Stimulated activated naive CD8-positive, alpha-beta T cell treated with anti-CD3 and anti-CD28 coated beads, Interleukin-15, amount 100 ng/mL, for 72 hours (primary cell): Measurements from ENCODE around the gene PRCC.
A peak's percentile ranks its signal among the peaks of the same experiment; 100 is the strongest.

Source experiments
- ATAC-seq: fragments of 150-1000 bp; cut with Tn5 transposase; 2 replicates; pipeline ENCODE4 v1.10.0; 2021; ENCODE audit warnings: mild to moderate bottlenecking, moderate library complexity
- DNase-seq, 2 donors: peaks; one replicate each; pipeline ENCODE4 v3.0.0; 2021 to 2022
- H3K27ac Mint-ChIP-seq, 2 donors: one replicate each; pipeline ENCODE4 v1.8.0; 2022; ENCODE audit warnings: mild to moderate bottlenecking in 2 of 2, mixed read lengths in 2 of 2, moderate library complexity in 2 of 2
- H3K27me3 Mint-ChIP-seq: one replicate; pipeline ENCODE4 v1.8.0; 2022; ENCODE audit warnings: mixed read lengths
- H3K4me1 Mint-ChIP-seq: one replicate; pipeline ENCODE4 v1.8.0; 2022; ENCODE audit warnings: mild to moderate bottlenecking, mixed read lengths
- H3K4me3 Mint-ChIP-seq, 2 donors: one replicate each; pipeline ENCODE4 v1.8.0; 2022; ENCODE audit warnings: mild to moderate bottlenecking in 2 of 2, mixed read lengths in 2 of 2, moderate library complexity in 1 of 2
- H3K9me3 Mint-ChIP-seq, 2 donors: one replicate each; pipeline ENCODE4 v1.8.0; 2022; ENCODE audit warnings: mixed read lengths in 2 of 2

Gene PRCC, protein sequence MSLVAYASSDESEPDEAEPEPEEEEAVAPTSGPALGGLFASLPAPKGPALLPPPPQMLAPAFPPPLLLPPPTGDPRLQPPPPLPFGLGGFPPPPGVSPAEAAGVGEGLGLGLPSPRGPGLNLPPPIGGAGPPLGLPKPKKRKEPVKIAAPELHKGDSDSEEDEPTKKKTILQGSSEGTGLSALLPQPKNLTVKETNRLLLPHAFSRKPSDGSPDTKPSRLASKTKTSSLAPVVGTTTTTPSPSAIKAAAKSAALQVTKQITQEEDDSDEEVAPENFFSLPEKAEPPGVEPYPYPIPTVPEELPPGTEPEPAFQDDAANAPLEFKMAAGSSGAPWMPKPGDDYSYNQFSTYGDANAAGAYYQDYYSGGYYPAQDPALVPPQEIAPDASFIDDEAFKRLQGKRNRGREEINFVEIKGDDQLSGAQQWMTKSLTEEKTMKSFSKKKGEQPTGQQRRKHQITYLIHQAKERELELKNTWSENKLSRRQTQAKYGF

DNA sequence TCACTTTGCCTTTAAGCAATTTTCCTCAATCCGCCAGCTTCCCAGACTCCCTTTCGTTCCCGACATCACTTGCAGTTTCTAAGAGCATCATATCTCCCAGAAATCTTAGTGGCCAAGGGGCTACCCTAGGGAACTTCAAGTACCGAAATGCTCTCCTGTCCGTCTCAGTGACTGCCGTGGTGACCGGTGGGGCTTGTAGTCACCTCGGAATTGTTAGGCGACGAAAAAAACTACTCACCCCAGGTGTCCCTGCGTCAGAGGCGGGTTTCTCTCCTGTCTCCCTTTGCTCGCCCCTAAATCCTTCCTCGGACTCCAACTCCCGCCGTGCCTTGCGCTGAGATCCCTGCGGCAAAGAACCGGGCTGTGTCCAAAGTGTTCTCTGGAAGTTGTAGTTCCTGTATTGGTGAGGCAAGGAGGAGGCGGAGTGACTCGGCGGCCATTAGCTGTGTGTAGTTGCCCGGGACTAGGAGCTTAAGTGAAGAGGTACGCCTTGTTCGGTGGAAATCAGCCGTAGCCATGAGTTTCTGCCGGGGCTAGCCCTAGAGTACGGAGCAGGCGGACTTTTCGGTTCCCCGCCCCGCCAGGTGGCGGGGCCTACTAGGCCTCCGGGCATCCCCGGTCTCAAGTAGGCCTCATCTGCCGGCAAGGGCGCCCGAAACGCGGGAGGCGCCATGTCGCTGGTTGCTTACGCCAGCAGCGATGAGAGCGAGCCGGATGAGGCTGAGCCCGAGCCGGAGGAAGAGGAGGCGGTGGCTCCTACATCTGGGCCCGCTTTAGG lies at the start of gene PRCC:
Gene PRCC, plus strand, starts transcription at position 435 of the 778 bp plus-strand sequence. Its CDS starts 237 bp downstream, at position 672.
- ATAC-seq (peak; percentile 96), DNase-seq (peak; percentile 97 to 99)
- Mint-ChIP-seq H3K27ac (peak within 1 kb of the TSS in 1 of 2 donors; percentile 56), H3K4me3 (no peak within 1 kb of the TSS), H3K4me1 (peaks cover 47% of the 10 kb centered on the region), H3K9me3 (no peaks in the 10 kb centered on the region), H3K27me3 (no peaks in the 10 kb centered on the region)

GRCh38 chr1:156721131-156721530 lies 46.2 kb upstream of the PRCC start:
- H3K9me3 Mint-ChIP-seq, result no peaks in the 10 kb centered on the region
- H3K27ac Mint-ChIP-seq, result peak overlapping the region; percentile 89 to 93
- H3K4me1 Mint-ChIP-seq, result peaks cover 24% of the 10 kb centered on the region
- H3K4me3 Mint-ChIP-seq, result no peak overlapping the region
- H3K27me3 Mint-ChIP-seq, result no peaks in the 10 kb centered on the region
- ATAC-seq, result peak; percentile 46
- DNase-seq, result no peak

DNA sequence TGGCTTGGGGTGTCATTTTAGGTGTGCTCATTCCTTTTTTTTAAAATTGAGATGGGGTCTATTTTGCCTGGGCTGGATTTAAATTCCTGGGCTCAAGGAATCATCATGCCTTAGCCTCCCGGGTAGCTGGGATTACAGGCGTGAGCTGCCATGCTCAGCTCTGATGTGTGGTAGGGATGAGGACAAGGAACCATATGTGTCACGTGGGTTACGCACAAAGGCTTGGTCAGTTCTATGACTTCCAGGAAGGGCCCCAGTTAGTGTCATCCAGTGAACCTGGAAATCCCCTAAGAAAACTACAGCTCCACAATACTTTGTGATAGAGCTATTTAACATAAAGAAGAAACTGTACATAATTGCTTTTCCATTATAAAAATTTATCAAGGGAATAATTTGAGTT lies 45.8 kb upstream of the PRCC start:
- ATAC-seq, result peak; percentile 85
- Mint-ChIP-seq H3K4me3 (no peak overlapping the region), H3K27ac (peak overlapping the region; percentile 89 to 93)

DNA sequence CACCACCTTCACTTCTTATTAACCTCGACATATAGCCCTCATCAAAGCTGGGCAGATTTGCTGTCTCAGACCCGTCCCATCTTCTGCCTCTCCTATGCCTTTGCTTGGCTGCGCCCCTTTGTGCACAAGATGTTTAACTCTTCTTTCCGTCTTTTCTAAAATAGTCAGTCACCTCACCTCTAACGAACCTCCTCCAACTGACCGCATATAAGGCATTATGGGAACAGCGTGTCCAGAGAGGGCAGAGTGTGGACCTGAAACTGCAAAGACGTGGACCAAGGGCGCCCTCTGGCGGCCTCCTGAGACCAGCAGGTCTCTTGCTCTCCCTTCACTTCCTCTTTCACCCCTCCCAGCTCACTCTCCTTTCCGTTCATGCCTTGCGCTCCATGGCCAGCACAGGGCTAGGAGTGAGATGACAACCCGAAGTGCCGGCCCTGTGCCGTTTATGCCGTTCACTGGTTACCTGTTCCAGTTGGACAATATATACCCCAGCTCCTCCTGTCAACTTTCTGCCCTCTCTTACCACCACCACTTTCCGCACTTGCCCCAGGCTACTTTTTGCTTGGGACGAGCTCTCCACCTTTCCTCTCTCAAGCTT lies 41.6 kb upstream of the PRCC start:
- peak; percentile 24 for ATAC-seq
- H3K9me3 Mint-ChIP-seq, result no peaks in the 10 kb centered on the region
- H3K4me1 Mint-ChIP-seq, result peaks cover 40% of the 10 kb centered on the region
- no peaks in the 10 kb centered on the region for H3K27me3 Mint-ChIP-seq
- no peak overlapping the region for H3K4me3 Mint-ChIP-seq
- DNase-seq, result peak; percentile 77 to 78
- no peak overlapping the region for H3K27ac Mint-ChIP-seq

More for the DNA sequence above, 45.8 kb upstream of the PRCC start:
- H3K9me3 Mint-ChIP-seq, result no peaks in the 10 kb centered on the region
- H3K27me3 Mint-ChIP-seq, result no peaks in the 10 kb centered on the region
- peaks cover 24% of the 10 kb centered on the region for H3K4me1 Mint-ChIP-seq
- peak in 1 of 2 donors; percentile 35 for DNase-seq

GRCh38 chr1:156726549-156727226 lies 40.6 kb upstream of the PRCC start:
- Mint-ChIP-seq H3K4me3 (no peak overlapping the region), H3K9me3 (no peaks in the 10 kb centered on the region), H3K27me3 (no peaks in the 10 kb centered on the region), H3K27ac (no peak overlapping the region), H3K4me1 (peaks cover 42% of the 10 kb centered on the region)
- ATAC-seq (no peak), DNase-seq (peak; percentile 46 to 58)

DNA sequence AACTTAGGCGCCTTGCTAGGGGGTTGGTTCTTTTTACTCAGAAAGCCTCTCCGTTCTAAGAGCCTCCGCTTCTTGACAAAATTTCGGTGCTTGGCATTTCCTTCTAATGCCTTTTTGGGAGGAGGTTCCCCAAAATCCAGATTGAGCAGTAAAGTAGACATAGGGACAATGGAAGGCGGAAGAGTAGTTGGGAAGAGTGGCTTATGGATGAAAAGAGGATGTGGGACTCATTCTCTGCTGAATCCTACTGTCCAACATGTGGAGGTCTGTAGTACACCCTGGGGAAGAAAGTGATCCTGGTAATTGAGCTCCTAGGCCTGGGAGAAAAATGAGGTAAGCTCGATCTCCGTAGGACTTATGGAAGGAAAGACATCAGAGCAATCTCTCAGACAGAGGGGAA lies 39.8 kb upstream of the PRCC start:
- peak overlapping the region; percentile 98 to 99 for H3K27ac Mint-ChIP-seq
- DNase-seq, result no peak
- H3K27me3 Mint-ChIP-seq, result no peaks in the 10 kb centered on the region
- no peaks in the 10 kb centered on the region for H3K9me3 Mint-ChIP-seq
- H3K4me3 Mint-ChIP-seq, result no peak overlapping the region
- ATAC-seq, result no peak
- H3K4me1 Mint-ChIP-seq, result peaks cover 45% of the 10 kb centered on the region

GRCh38 chr1:156727926-156728598 lies 39.3 kb upstream of the PRCC start, which contains the start of gene METTL25B:
Gene METTL25B (plus strand): TSS chr1:156728469. CDS start chr1:156729105, 636 bp downstream.
- H3K4me3 Mint-ChIP-seq, result no peak within 1 kb of the TSS
- DNase-seq (peak; percentile 82 to 86), ATAC-seq (peak; percentile 84)
- no peaks in the 10 kb centered on the region for H3K27me3 Mint-ChIP-seq
- peaks cover 49% of the 10 kb centered on the region for H3K4me1 Mint-ChIP-seq
- peak within 1 kb of the TSS; percentile 99 to 100 for H3K27ac Mint-ChIP-seq
- H3K9me3 Mint-ChIP-seq, result no peaks in the 10 kb centered on the region

DNA sequence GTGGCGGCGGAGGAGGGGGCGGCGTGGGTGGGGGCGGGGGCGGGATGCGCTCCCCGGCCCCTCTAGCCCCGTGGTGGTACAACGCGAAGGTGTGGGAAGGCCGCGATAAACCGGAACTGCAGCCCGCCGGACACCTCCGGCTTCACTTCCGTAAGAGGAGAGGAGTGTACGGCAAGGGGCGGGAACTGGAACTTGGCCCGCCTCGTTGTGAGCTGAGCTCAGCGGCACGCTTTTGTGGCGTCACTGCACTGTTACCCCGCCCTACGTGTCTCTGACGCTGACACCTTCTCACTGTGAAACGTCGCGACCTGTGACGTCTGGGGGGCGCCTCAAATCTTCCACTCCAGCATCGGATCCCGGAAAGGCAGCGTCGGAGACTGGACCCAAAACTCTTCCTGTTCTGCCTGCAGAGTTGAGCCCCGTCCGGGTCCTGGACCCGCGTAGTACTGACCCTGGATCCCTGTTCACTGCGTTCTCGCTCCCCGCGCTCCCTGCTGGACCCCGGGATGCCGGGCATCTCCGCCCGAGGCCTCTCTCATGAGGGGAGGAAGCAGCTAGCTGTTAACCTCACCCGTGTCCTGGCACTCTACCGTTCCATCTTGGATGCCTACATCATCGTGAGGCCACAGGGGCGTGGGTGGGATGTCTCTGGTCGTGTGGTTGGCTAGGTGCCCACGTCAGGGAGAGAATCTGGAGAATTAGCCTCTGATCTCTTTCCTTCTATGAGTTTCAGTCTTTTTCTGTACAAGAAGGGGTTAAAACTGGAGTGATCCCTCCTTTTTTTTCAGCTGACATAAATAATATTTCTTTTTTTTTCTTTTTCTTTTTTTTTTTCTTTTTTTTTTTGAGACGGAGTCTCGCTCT lies 38.5 kb upstream of the PRCC start, which contains the start of gene ISG20L2:
Gene ISG20L2, minus strand, starts transcription at position 168 of the 864 bp plus-strand sequence. CDS start 1,114 bp downstream, outside the sequence.
- Mint-ChIP-seq H3K27me3 (no peaks in the 10 kb centered on the region), H3K4me3 (no peak within 1 kb of the TSS), H3K27ac (peak within 1 kb of the TSS; percentile 99 to 100), H3K4me1 (peaks cover 44% of the 10 kb centered on the region), H3K9me3 (no peaks in the 10 kb centered on the region)
- DNase-seq (peak; percentile 91 to 96), ATAC-seq (peak; percentile 97)

DNA sequence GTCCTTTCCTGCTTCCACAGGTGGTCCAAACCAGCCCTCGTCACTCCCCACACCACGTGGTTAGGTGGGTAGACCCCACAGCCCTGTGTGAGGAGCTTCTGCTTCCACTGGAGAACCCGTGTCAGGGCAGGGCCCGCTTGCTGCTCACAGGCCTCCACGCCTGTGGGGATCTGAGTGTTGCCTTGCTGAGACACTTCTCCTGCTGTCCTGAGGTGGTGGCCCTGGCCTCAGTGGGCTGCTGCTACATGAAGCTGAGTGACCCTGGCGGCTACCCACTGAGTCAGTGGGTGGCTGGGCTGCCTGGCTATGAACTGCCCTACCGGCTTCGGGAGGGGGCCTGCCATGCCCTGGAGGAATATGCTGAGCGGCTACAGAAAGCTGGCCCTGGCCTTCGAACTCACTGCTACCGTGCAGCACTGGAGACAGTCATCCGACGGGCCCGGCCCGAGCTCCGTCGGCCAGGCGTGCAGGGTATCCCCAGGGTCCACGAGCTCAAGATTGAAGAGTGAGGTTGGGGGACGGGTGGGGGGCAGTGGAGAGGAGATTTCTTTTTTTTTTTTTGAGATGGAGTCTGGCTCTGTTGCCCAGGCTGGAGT lies 33.2 kb upstream of the PRCC start:
- Mint-ChIP-seq H3K27ac (no peak overlapping the region), H3K27me3 (no peaks in the 10 kb centered on the region), H3K9me3 (no peaks in the 10 kb centered on the region), H3K4me1 (peaks cover 46% of the 10 kb centered on the region), H3K4me3 (no peak overlapping the region)
- ATAC-seq, result no peak
- no peak for DNase-seq

- no peak overlapping the region for H3K27ac Mint-ChIP-seq
Measured at GRCh38 chr1:156738407-156738806, 28.9 kb upstream of the PRCC start.

GRCh38 chr1:156738916-156739315 lies 28.4 kb upstream of the PRCC start:
- H3K27ac Mint-ChIP-seq, result peak overlapping the region in 1 of 2 donors; percentile 91
- no peaks in the 10 kb centered on the region for H3K27me3 Mint-ChIP-seq
- ATAC-seq, result no peak
- H3K9me3 Mint-ChIP-seq, result no peaks in the 10 kb centered on the region
- DNase-seq, result no peak
- H3K4me1 Mint-ChIP-seq, result peaks cover 48% of the 10 kb centered on the region
- peak overlapping the region in 1 of 2 donors; percentile 33 for H3K4me3 Mint-ChIP-seq

More at GRCh38 chr1:156738407-156738806, 28.9 kb upstream of the PRCC start:
- no peak for DNase-seq
- Mint-ChIP-seq H3K27me3 (no peaks in the 10 kb centered on the region), H3K4me1 (peaks cover 43% of the 10 kb centered on the region), H3K4me3 (no peak overlapping the region), H3K9me3 (no peaks in the 10 kb centered on the region)
- ATAC-seq, result no peak

- Mint-ChIP-seq H3K9me3 (no peaks in the 10 kb centered on the region), H3K27me3 (no peaks in the 10 kb centered on the region), H3K27ac (peak overlapping the region; percentile 97 to 98), H3K4me3 (peak overlapping the region; percentile 95 to 98), H3K4me1 (peaks cover 60% of the 10 kb centered on the region)
- ATAC-seq (peak; percentile 13), DNase-seq (no peak)
Measured at GRCh38 chr1:156740237-156740740, 27.0 kb upstream of the PRCC start.
